ENCODE data around the gene FRMPD4. TPM values are rescaled to one million over a fixed set of nuclear protein-coding genes. Genes with fewer than 3 reads are reported as not detected.

The FRMPD4 gene
- total and polyA plus RNA-seq, 2 donors (not counting 3 experiments of a cell fraction or from before 2014, with no cell fraction given) = not detected

DNA sequence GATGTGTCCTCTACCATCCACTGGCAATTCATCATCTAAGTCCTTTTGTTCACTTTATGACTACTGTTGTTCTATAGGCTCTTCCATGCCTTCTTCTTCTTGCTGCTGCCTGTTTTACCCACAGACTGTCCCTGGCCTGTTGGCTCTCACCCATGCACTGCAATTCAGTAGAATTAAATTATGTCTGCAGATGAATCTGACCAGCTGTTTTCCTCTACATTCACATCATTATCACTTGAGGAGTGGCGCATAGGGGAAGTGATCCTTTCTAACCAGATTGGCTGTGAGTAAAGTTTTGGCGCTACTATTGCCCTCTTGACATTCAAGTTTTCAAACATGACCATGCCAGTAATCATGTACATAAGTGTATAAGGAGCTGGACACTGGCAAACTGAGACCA lies 91.7 kb downstream of the FRMPD4 start:
- TF ChIP-seq POLR2AphosphoS5 (IDR thresholded peaks at IDR 0.05; ENCODE audit: insufficient read depth, low read depth, low read length) (no peak), GATA2 (IDR thresholded peaks at IDR 0.05; ENCODE audit: insufficient read depth, insufficient read length, low read depth, low read length) (no peak), EZH2 (IDR thresholded peaks at IDR 0.05; ENCODE audit: borderline replicate concordance, low read depth, low read length, severe bottlenecking) (no peak), MYC (IDR thresholded peaks at IDR 0.05; ENCODE audit: low read depth, low read length) (no peak), JUN (IDR thresholded peaks at IDR 0.05; ENCODE audit: borderline replicate concordance, insufficient read depth, insufficient read length, low read depth) (no peak), FOS (IDR thresholded peaks at IDR 0.05; ENCODE audit: borderline replicate concordance, insufficient read depth, low read length) (no peak), POLR2A (IDR thresholded peaks at IDR 0.05; ENCODE audit: low read depth, low read length) (no peak)
- TF ChIP-seq, protein P1, sequence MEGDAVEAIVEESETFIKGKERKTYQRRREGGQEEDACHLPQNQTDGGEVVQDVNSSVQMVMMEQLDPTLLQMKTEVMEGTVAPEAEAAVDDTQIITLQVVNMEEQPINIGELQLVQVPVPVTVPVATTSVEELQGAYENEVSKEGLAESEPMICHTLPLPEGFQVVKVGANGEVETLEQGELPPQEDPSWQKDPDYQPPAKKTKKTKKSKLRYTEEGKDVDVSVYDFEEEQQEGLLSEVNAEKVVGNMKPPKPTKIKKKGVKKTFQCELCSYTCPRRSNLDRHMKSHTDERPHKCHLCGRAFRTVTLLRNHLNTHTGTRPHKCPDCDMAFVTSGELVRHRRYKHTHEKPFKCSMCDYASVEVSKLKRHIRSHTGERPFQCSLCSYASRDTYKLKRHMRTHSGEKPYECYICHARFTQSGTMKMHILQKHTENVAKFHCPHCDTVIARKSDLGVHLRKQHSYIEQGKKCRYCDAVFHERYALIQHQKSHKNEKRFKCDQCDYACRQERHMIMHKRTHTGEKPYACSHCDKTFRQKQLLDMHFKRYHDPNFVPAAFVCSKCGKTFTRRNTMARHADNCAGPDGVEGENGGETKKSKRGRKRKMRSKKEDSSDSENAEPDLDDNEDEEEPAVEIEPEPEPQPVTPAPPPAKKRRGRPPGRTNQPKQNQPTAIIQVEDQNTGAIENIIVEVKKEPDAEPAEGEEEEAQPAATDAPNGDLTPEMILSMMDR (IDR thresholded peaks at IDR 0.05; ENCODE audit: extremely low read depth in 1 of 2, insufficient read depth in 1 of 2, low read depth in 1 of 2, low read length in 2 of 2) = no peak
- TF ChIP-seq, protein P2, sequence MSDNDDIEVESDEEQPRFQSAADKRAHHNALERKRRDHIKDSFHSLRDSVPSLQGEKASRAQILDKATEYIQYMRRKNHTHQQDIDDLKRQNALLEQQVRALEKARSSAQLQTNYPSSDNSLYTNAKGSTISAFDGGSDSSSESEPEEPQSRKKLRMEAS (IDR thresholded peaks at IDR 0.05; ENCODE audit: insufficient read depth, insufficient read length) = no peak
- intact Hi-C loops (cut with micrococcal nuclease) (no loop called here), dilution Hi-C loops (cut with MboI; ENCODE audit: extremely low pct_ligation_motif_present, low sequenced_read_pairs) (no loop called here)
- H3K79me2 ChIP-seq (ENCODE audit: control insufficient read depth, insufficient read depth, low read length) = no peaks in the 10 kb centered on the region
- no peaks in the 10 kb centered on the region for H3K9me1 ChIP-seq (replicated peaks; ENCODE audit: control insufficient read depth, extremely low read depth, insufficient read depth, low read length)
- H3K4me1 ChIP-seq (ENCODE audit: control insufficient read depth, extremely low read depth, insufficient read depth, low read length) = no peaks in the 10 kb centered on the region
- H3K9me3 ChIP-seq (replicated peaks; ENCODE audit: control insufficient read depth, insufficient read depth, low read length) = no peaks in the 10 kb centered on the region
- DNase-seq (ENCODE audit: low read depth, low spot score) (no peak), FAIRE-seq (no peak)
- ChIA-PET POLR2A (no interaction called here), CTCF (no interaction called here)
- no peak overlapping the region for H3K4me2 ChIP-seq (ENCODE audit: insufficient read depth, low read length)
- H4K20me1 ChIP-seq (replicated peaks; ENCODE audit: control insufficient read depth, extremely low read depth, insufficient read depth, low read length) = no peaks in the 10 kb centered on the region
- no peak overlapping the region for H3K4me3 ChIP-seq (replicated peaks in 1 of 3; ENCODE audit: insufficient read depth in 1 of 3, low read depth in 1 of 3, low read length in 3 of 3)
- no peaks in the 10 kb centered on the region for H3K27me3 ChIP-seq (ENCODE audit: control insufficient read depth in 2 of 2, insufficient read depth in 2 of 2, low read length in 2 of 2)
- H2AFZ ChIP-seq (ENCODE audit: low read depth, low read length) = no peak overlapping the region
- no TSS peak for BruUV-seq (replicated peaks)
- H3K36me3 ChIP-seq (ENCODE audit: control insufficient read depth in 2 of 2, extremely low read depth in 1 of 2, insufficient read depth in 2 of 2, low read length in 2 of 2) = no peaks in the 10 kb centered on the region
- no peak overlapping the region for H3K27ac ChIP-seq (ENCODE audit: insufficient read depth, low read depth, low read length)
- H3K9ac ChIP-seq (replicated peaks; ENCODE audit: extremely low read depth, insufficient read depth, low read length) = no peak overlapping the region
